ENCODE data around the gene WDR64.

The WDR64 gene

GRCh38 chr1:241775021-241775420 lies 122.9 kb downstream of the WDR64 start:
- H3K27ac Mint-ChIP-seq: no peak overlapping the region
- H3K4me3 Mint-ChIP-seq: no peak overlapping the region
- no peaks in the 10 kb centered on the region for H3K27me3 Mint-ChIP-seq (ENCODE audit: low read depth, poor library complexity)
- no peak for TF ChIP-seq CTCF (IDR thresholded peaks at IDR 0.05)
- no peaks in the 10 kb centered on the region for H3K9me3 Mint-ChIP-seq
- H3K4me1 Mint-ChIP-seq: peaks cover under 1% of the 10 kb centered on the region
- no peaks in the 10 kb centered on the region for H3K36me3 Mint-ChIP-seq (ENCODE audit: low read depth)
- no peak for DNase-seq

- Mint-ChIP-seq H3K27ac (no peak overlapping the region), H3K4me3 (no peak overlapping the region), H3K36me3 (ENCODE audit: low read depth) (no peaks in the 10 kb centered on the region), H3K9me3 (no peaks in the 10 kb centered on the region), H3K4me1 (no peaks in the 10 kb centered on the region), H3K27me3 (ENCODE audit: low read depth, poor library complexity) (no peaks in the 10 kb centered on the region)
- no peak for DNase-seq
- no peak for TF ChIP-seq CTCF (IDR thresholded peaks at IDR 0.05)
These were observed 124.8 kb downstream of the WDR64 start for GRCh38 chr1:241776911-241777310.

- H3K27me3 Mint-ChIP-seq (ENCODE audit: low read depth, poor library complexity): no peaks in the 10 kb centered on the region
- no peaks in the 10 kb centered on the region for H3K36me3 Mint-ChIP-seq (ENCODE audit: low read depth)
- H3K4me3 Mint-ChIP-seq: no peak overlapping the region
- no peaks in the 10 kb centered on the region for H3K9me3 Mint-ChIP-seq
- no peak for TF ChIP-seq CTCF (IDR thresholded peaks at IDR 0.05)
- H3K27ac Mint-ChIP-seq: no peak overlapping the region
- peaks cover 6% of the 10 kb centered on the region for H3K4me1 Mint-ChIP-seq
- DNase-seq: no peak
These were observed 126.0 kb downstream of the WDR64 start for GRCh38 chr1:241778117-241778516.

- DNase-seq: no peak
- Mint-ChIP-seq H3K4me1 (peaks cover 12% of the 10 kb centered on the region), H3K27me3 (ENCODE audit: low read depth, poor library complexity) (no peaks in the 10 kb centered on the region), H3K27ac (no peak overlapping the region), H3K9me3 (no peaks in the 10 kb centered on the region), H3K4me3 (no peak overlapping the region), H3K36me3 (ENCODE audit: low read depth) (no peaks in the 10 kb centered on the region)
- no peak for TF ChIP-seq CTCF (IDR thresholded peaks at IDR 0.05)
These were observed 127.8 kb downstream of the WDR64 start for GRCh38 chr1:241779897-241780296.

- DNase-seq: no peak
- TF ChIP-seq CTCF (IDR thresholded peaks at IDR 0.05): no peak
- no peak overlapping the region for H3K4me3 Mint-ChIP-seq
- H3K27me3 Mint-ChIP-seq (ENCODE audit: low read depth, poor library complexity): no peaks in the 10 kb centered on the region
- peaks cover 19% of the 10 kb centered on the region for H3K4me1 Mint-ChIP-seq
- H3K9me3 Mint-ChIP-seq: no peaks in the 10 kb centered on the region
- H3K36me3 Mint-ChIP-seq (ENCODE audit: low read depth): no peaks in the 10 kb centered on the region
- no peak overlapping the region for H3K27ac Mint-ChIP-seq
These were observed 130.3 kb downstream of the WDR64 start for GRCh38 chr1:241782396-241782795.

- Mint-ChIP-seq H3K27ac (no peak overlapping the region), H3K4me1 (peaks cover 17% of the 10 kb centered on the region), H3K4me3 (no peak overlapping the region), H3K36me3 (ENCODE audit: low read depth) (no peaks in the 10 kb centered on the region), H3K27me3 (ENCODE audit: low read depth, poor library complexity) (peaks cover 5% of the 10 kb centered on the region), H3K9me3 (no peaks in the 10 kb centered on the region)
- DNase-seq: no peak
- no peak for TF ChIP-seq CTCF (IDR thresholded peaks at IDR 0.05)
These were observed 135.6 kb downstream of the WDR64 start for GRCh38 chr1:241787691-241788090.

Data from nephron progenitor cell (in vitro differentiated cells).